A549 treated with CpdA at 1 μM for 4 hours (cell line): ENCODE results near the gene RFTN1. TPM values are rescaled to one million over a fixed set of nuclear protein-coding genes. Genes with fewer than 3 reads are reported as not detected.

Experiments used
- total RNA-seq: library from RNA; stranded (reverse); fragments of 200-300 nt; extraction: Qiagen RNA extraction; gene quantifications from 5 replicates; pipeline ENCODE4 v1.2.3, GENCODE V29; 2022; ENCODE audit warnings: low read depth

The RFTN1 gene
- 3.2 to 4.0 TPM (median 3.7 TPM) in 5 replicates for total RNA-seq

GRCh38 chr3:16513141-16514020, at the start of gene RFTN1:
RFTN1 (minus strand) TSS chr3:16513699; CDS start chr3:16493869, 19,830 bp downstream.

Other genes with a start within 250 kb of the RFTN1 start
- 20.3 to 28.7 TPM (median 23.4 TPM) in 5 replicates for gene DPH3, start 248.8 kb downstream of the RFTN1 start, total RNA-seq
- gene OXNAD1, start 248.5 kb downstream of the RFTN1 start, total RNA-seq: 7.8 to 10.0 TPM (median 9.1 TPM) in 5 replicates
- not detected in 5 replicates for gene DAZL, start 91.7 kb upstream of the RFTN1 start, total RNA-seq